Fibroblast of gingiva (primary cell): ENCODE results near the gene ACSF3.
A peak's percentile ranks its signal among the peaks of the same experiment; 100 is the strongest.
"Not testable (repeated sequence)": the region's sequence is repeated elsewhere in the genome, so short reads cannot be mapped to it uniquely, and the experiment has no call there.

Source experiments
- DNase-seq: peaks from one replicate; pipeline ENCODE4 v3.0.0-alpha.2; 2011; ENCODE audit warnings: low read depth

ACSF3 gene

DNA sequence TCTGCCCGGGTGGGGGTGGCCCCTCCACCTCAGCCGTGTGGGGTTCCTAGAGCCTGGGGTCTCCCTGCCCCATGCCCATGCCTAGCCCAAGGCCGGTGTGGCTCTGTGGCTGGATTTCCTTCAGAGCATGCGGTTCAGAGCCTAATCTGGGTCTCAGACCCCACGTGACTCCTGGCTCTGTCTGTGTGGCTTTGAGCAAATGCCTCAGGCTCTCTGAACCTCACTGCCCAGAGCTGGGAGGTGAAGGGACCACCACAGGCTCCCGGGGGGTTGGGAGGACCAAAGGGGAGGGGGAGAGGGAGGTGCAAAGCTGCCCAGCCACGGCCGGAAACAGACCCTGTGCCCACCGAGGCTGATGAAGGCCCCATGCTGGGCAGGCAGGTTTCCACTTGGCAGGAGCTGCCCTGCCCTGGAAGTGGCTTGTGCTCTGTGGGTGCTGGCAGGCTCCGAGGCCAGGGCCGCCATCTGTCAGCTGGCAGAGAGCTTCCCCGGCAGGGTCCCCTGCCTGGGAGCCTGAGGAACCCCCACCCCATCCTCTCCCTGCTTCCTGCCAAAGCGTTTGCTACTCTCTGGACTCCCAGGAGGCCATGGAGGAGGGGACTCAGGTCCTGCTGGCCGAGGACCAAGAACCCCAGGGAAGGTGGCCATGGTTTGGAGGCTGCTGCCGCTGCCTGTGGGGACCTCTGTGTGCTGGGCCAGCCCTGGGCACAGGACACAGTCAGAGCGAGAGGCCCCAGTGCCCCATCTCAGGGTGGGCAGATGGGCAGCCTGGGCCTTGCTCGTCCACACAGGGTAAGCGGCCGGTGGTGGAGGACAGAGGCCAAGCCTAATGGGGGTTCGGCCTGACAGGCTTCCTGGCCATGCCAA is 81.9 kb downstream of the ACSF3 start:
- no peak for DNase-seq

DNA sequence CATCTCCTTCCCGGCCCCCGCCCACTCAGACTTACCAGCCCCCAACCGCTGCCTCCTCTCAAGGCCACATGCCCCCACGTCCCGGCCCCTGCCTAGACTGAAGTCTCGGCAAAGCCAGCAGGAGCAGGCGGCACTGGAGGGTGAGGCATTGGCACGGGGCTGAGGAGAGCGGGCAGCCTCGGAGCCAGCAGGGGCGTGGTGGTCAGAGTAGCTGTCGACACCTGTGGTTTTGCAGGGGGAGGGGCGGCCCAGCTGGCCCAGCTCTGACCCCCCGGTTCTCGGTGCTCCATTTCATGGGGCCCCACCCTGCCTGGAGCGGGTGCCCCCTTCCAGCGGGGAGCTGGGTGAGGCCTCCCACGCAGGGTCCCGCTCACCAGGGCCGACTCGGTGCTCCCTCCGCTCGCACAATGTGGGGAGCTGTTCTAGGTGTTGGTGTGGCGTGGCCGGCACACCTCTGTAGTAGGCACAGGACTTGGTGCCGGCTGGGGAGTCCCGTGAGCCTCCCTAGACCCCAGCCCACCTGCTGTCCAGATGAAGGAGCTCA is 82.6 kb downstream of the ACSF3 start:
- no peak for DNase-seq

- no peak for DNase-seq
Measured at GRCh38 chr16:89176717-89177116, 83.1 kb downstream of the ACSF3 start.

DNA sequence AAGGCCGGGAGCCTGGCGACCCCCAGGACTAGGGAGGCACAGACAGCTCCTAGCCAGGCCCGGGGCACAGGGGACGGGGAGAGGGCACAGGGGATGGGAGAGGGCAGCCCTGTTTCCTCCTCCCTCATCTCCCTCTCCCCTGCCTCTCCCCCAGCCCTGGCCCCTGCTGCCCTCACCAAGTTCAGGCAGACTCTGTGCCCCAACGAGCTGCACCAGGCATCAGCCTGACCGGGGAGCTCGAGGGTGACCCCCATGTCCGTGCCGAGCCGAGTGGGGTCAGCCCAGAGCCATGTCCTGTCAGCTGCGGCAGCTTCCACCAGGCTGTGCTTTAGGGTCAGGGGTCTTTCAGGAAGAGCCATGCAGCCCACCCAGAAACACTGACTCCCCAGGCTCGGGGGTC is 83.8 kb downstream of the ACSF3 start:
- DNase-seq, result no peak

DNA sequence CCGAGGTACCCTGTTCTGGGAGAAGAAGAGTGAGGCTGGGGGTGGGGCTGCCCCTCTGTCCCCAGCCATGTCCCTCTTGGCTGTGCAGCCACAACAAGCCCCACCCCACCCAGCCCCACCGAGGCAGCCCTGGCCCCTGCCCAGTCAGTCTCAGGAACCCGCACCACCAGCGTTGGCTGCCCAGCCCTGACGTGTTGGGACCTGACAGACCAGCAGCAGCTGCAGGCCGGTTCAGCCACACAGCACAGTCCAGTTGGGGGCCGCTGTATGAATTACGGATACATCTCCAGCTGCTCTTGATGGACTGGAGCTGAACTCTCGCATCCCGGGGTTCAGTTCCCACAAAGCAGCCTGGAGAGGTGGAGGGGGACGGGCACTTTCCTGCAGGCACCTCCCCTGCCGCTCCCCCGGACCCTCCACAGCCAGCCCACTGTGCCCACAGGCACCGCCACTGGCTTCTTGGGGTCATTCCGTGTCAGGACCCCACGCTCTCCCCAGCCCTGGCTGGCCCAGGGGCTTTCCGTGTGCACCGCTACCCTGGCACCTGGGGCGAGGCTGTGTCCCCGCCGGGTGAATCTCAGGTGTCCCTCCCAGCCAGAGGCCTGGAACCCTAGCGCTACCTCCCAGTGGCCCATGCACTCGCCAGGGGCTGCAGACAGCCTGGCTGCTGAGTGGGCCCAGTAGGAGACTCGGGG is 84.9 kb downstream of the ACSF3 start:
- no peak for DNase-seq

DNA sequence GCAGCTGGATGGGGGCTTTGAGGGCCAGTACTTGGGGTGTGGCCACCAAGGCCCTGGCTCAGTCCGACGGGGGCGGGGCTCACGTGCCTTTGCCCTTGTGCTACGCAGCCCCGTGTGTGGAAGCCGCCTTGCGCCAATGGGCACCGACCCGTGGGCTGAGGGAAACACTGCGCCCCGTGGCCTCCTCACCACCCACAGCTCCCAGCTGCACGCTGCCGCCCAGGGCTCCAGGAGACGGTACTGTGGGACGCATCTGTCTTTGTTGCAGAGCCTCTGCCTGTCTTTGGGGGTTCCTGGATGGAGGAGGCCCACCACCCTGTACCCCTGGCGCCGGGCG is 85.5 kb downstream of the ACSF3 start:
- no peak for DNase-seq

- no peak for DNase-seq
Measured at GRCh38 chr16:89179656-89180315, 86.1 kb downstream of the ACSF3 start.

DNA sequence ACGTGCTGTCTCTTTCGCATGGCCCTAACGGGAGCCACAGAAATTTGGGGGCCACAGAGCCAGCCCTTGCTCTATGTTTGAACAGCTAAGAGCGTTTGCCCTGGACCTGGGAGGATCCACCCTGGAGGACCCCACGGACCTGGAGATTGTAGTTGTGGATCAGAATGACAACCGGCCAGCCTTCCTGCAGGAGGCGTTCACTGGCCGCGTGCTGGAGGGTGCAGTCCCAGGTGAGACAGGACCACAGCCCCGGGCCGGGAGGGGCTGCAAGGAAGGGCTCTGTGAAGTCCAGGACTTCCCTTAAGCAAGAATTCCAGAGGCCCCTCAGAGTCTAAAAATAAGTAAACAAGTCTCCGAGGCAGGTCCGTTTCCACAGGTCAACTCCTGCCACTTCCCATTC is 89.8 kb downstream of the ACSF3 start:
- DNase-seq, result no peak

GRCh38 chr16:89183975-89184676 is 90.5 kb downstream of the ACSF3 start:
- DNase-seq, result no peak

- DNase-seq, result no peak
Measured at GRCh38 chr16:89184677-89184932, 91.0 kb downstream of the ACSF3 start.

DNA sequence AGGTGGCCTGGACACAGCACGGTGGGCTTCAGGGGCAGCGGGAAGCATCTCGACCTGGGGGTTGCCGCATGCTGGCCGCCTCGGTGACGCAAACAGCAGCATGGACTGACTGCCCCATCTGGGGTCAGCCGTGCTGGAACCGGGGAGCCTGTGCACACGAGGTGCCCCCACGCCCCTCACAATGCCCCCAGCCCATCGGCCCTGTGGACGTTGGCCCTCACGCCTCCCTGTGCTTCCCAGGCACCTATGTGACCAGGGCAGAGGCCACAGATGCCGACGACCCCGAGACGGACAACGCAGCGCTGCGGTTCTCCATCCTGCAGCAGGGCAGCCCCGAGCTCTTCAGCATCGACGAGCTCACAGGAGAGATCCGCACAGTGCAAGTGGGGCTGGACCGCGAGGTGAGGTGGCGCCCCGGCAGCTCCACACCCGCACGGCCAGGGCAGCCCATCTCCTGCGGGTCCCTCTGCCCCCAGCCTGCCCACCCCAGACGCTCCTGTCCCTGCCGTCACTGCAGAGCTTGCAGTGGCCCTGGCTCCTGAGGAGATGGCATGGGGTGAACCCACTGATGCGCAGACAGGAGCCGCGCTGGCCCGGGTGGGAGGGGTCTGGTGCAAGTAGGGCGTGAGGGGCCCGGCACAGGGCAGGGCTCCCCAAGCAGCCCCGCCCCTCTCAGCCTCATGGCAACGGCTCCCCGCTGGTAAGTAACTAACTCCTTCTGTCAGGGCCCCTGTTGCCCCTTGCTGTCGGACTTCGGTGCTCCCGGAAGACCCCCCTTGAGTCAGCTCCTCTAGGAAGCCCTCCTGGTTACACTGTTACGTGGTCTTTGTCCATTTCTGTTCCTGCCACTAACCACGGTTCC is 91.5 kb downstream of the ACSF3 start:
- DNase-seq, result no peak

DNA sequence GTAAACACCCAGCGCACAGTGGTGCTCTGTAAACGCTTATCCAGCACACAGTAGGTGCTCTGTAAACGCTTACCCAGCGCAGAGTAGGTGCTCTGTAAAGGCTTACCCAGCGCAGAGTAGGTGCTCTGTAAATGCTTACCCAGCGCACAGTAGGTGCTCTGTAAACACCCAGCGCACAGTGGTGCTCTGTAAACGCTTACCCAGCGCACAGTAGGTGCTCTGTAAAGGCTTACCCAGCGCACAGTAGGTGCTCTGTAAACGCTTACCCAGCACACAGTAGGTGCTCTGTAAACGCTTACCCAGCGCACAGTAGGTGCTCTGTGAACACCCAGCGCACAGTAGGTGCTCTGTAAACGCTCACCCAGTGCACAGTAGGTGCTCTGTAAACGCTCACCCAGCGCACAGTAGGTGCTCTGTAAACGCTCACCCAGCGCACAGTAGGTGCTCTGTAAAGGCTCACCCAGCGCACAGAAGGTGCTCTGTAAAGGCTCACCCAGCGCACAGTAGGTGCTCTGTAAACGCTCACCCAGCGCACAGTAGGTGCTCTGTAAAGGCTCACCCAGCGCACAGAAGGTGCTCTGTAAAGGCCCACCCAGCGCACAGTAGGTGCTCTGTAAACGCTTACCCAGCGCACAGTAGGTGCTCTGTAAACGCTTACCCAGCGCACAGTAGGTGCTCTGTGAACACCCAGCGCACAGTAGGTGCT is 92.4 kb downstream of the ACSF3 start:
- DNase-seq, result not testable (repeated sequence)

DNA sequence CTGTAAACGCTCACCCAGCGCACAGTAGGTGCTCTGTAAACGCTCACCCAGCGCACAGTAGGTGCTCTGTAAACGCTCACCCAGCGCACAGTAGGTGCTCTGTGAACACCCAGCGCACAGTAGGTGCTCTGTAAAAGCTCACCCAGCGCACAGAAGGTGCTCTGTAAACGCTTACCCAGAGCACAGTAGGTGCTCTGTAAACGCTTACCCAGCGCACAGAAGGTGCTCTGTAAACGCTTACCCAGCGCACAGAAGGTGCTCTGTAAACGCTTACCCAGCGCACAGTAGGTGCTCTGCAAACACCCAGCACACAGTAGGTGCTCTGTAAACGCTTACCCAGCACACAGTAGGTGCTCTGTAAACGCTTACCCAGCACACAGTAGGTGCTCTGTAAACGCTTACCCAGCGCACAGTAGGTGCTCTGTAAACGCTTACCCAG is 93.0 kb downstream of the ACSF3 start:
- DNase-seq, result not testable (repeated sequence)

DNA sequence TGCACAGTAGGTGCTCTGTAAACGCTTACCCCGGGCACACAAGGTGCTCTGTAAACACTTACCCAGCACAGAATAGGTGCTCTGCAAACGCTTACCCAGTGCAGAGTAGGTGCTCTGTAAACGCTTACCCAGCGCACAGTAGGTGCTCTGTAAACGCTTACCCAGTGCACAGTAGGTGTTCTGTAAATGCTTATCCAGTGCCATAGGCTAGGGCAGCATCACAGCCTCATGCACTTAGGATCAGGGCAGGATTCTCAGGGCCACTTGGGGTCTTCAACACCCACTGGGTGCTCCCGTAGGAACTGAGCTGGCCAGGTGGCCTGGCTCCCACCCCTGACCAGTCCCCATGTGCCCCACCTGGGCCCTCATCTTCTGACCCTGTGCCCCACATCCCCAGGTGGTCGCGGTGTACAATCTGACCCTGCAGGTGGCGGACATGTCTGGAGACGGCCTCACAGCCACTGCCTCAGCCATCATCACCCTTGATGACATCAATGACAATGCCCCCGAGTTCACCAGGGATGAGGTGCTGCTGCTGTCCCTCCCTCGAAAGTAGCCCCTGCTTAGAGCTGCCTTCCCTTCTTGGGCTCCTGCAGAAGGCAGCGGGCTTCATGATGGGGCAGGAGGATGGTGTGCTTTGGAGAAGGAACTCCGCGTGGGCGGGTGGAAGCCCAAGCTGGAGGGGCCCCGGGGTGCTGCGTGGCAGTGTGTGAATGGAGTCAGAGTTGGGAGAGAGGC is 93.5 kb downstream of the ACSF3 start:
- DNase-seq, result peak; percentile 20

DNA sequence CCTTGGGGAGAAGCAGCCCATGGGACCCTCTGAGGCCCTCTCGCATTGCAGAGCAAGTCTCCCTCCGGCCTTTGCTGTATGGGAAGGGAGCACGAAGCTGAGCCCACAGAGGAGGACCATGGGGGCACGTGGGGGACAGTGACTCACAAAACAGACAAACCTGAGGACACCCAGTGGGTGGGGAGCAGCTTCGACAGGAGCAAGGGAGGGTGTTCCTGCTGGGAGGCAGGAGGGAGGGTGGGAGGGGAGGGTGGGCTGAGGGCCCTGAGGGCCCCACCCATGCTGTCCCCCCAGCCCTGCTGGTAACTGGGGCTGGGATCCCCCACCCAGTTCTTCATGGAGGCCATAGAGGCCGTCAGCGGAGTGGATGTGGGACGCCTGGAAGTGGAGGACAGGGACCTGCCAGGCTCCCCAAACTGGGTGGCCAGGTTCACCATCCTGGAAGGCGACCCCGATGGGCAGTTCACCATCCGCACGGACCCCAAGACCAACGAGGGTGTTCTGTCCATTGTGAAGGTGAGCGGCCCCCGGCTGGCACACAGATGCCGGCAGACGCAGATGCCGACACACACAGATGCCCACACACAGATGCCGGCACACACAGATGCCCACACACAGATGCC is 94.2 kb downstream of the ACSF3 start:
- DNase-seq, result no peak

DNA sequence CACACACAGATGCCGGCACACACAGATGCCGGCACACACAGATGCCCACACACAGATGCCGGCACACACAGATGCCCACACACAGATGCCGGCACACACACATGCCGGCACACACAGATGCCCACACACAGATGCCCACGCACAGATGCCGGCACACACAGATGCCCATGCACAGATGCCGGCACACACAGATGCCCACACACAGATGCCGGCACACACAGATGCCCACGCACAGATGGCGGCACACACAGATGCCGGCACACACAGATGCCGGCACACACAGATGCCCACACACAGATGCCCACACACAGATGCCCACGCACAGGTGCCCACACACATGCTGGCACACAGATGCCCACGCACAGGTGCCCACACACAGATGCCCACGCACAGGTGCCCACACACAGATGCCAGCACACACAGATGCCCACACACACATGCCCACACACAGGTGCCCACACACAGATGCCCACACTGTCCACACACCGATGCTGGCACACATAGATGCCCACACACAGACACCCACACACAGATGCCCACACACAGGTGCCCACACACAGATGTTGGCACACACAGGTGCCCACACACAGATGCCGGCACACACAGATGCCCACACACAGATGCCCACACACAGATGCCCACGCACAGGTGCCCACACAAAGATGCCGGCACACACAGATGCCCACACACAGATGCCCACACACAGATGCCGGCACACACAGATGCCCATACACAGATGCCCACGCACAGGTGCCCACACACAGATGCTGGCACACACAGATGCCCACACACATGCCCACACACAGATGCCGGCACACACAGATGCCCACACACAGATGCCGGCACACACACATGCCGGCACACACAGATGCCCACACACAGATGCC is 95.1 kb downstream of the ACSF3 start:
- DNase-seq, result not testable (repeated sequence)

- DNase-seq, result no peak
Measured at GRCh38 chr16:89189358-89190025, 95.8 kb downstream of the ACSF3 start.
